ENCODE results near the gene CYP4B1. TPM values are rescaled to one million over a fixed set of nuclear protein-coding genes. Genes with fewer than 3 reads are reported as not detected.

The CYP4B1 gene
- total RNA-seq, 1 experiment from 2014 or later = not detected

- Histone ChIP-seq H3K79me1 (ENCODE audit: insufficient read depth, low read depth, low read length, poor library complexity, severe bottlenecking) (no peaks in the 10 kb centered on the region), H3K79me2 (ENCODE audit: insufficient read depth, low read length) (no peaks in the 10 kb centered on the region), H2BK12ac (ENCODE audit: insufficient read length, low read depth, low read length) (no peak overlapping the region), H2BK5ac (ENCODE audit: insufficient read length, low read length) (no peak overlapping the region), H2AK5ac (ENCODE audit: insufficient read length, low read length) (no peak overlapping the region), H4K91ac (ENCODE audit: insufficient read length, low read depth, low read length) (no peak overlapping the region), H3K4ac (ENCODE audit: low read depth, low read length) (no peak overlapping the region), H4K8ac (replicated peaks; ENCODE audit: insufficient read length, low read depth, low read length) (no peak overlapping the region), H3T11ph (ENCODE audit: low read length) (no peak overlapping the region), H3K4me1 (ENCODE audit: insufficient read depth, low read length) (no peaks in the 10 kb centered on the region), H2AFZ (ENCODE audit: low read length) (no peak overlapping the region), H3K9ac (ENCODE audit: extremely low read depth, insufficient read length, low read length) (no peak overlapping the region), H4K5ac (ENCODE audit: insufficient read length, low read depth, low read length) (no peak overlapping the region), H2BK20ac (ENCODE audit: low read depth, low read length, poor library complexity, severe bottlenecking) (no peak overlapping the region), H3K4me2 (ENCODE audit: insufficient read depth, insufficient read length, low read length) (no peak overlapping the region), H3K23me2 (ENCODE audit: insufficient read length, low read depth, low read length, poor library complexity, severe bottlenecking) (no peaks in the 10 kb centered on the region), H3K9me3 (ENCODE audit: control insufficient read depth, low read depth, low read length) (no peaks in the 10 kb centered on the region), H3K14ac (ENCODE audit: insufficient read depth, low read length) (no peak overlapping the region; the same call in 1 of the 2 replicates), H3K18ac (ENCODE audit: insufficient read length, low read depth, low read length) (no peak overlapping the region), H2BK120ac (ENCODE audit: low read depth, low read length, poor library complexity, severe bottlenecking) (no peak overlapping the region), H3K27ac (ENCODE audit: insufficient read length, low read depth, low read length) (no peak overlapping the region), H2BK15ac (ENCODE audit: low read depth, low read length) (no peak overlapping the region), H3K23ac (ENCODE audit: insufficient read length, low read depth, low read length) (no peak overlapping the region), H4K20me1 (ENCODE audit: control insufficient read depth, insufficient read depth, insufficient read length) (no peaks in the 10 kb centered on the region), H3K27me3 (ENCODE audit: insufficient read depth, low read length) (no peaks in the 10 kb centered on the region), H3K56ac (ENCODE audit: insufficient read length, low read depth, low read length) (no peak overlapping the region)
- Mint-ChIP-seq H3K27me3 (ENCODE audit: low read depth) (peaks cover 15% of the 10 kb centered on the region), H3K27ac (peak overlapping the region in 1 of 3 experiments; percentile 3; a peak in 1 of 7 replicates), H3K36me3 (ENCODE audit: insufficient read depth in 1 of 3, low read depth in 3 of 3) (no peaks in the 10 kb centered on the region), H3K9me3 (0 out of 5 replicates have a peak, but pooled peaks cover 0 to 2% of the 10 kb centered on the region in 2 experiments), H3K4me1 (peaks cover 0 to 4% of the 10 kb centered on the region in 2 experiments; a peak in 1 of 4 replicates), H3K4me3 (no peak overlapping the region)
- no peak for TF ChIP-seq CTCF (conservative IDR thresholded peaks at IDR 0.05)
- no CpG with 5 or more reads among the region's 1 CpG for WGBS (ENCODE audit: extremely low coverage, insufficient read length, low lambda C conversion rate)
- no peak for DNase-seq
Measured at GRCh38 chr1:46749404-46749803, 49.4 kb upstream of the CYP4B1 start.
